GM23248 (cell line): Measurements from ENCODE around the gene NCKAP5L.

Experiments
- EZH2 ChIP-seq: fragments of 200-600 bp; sonication (generic); IDR thresholded peaks from 2 replicates; pipeline ENCODE4 v1.6.1; 2018; ENCODE audit warnings: antibody characterized with exemption, mild to moderate bottlenecking; ENCODE audit not compliant: insufficient read depth, poor library complexity, severe bottlenecking
- EZH2phosphoT487 ChIP-seq: fragments of 200-600 bp; sonication (generic); IDR thresholded peaks from 2 replicates; pipeline ENCODE4 v1.6.1; 2018; ENCODE audit warnings: antibody characterized with exemption, moderate library complexity, mild to moderate bottlenecking, low read depth; ENCODE audit not compliant: insufficient read depth

DNA sequence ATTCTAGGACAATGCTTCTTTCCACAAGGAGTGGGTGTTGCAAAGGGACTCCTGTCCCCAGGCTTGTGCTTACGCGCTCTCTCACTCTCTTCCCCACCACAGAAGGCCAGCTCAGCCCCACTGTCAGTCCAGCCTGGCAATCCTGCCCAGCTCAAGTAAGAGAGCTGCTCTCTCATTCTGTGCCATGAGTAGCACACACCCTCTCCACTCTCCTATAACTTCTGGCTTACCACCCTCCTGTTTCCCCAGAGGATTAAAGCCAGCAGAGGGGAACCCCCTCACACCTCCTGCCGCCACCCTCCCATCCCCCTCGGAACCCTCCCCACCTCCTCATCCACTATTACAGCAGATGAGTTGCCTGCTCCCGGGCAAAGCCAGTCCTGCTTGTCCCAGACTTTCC is 17.1 kb downstream of the NCKAP5L start:
- TF ChIP-seq EZH2phosphoT487 (no peak), EZH2 (no peak)
